ENCODE data around the gene TFF2. TPM values are rescaled to one million over a fixed set of nuclear protein-coding genes. Genes with fewer than 3 reads are reported as not detected.

Gene TFF2
- polyA plus RNA-seq, 1 donor (not counting 4 experiments of a cell fraction or from before 2014, with no cell fraction given) = not detected

DNA sequence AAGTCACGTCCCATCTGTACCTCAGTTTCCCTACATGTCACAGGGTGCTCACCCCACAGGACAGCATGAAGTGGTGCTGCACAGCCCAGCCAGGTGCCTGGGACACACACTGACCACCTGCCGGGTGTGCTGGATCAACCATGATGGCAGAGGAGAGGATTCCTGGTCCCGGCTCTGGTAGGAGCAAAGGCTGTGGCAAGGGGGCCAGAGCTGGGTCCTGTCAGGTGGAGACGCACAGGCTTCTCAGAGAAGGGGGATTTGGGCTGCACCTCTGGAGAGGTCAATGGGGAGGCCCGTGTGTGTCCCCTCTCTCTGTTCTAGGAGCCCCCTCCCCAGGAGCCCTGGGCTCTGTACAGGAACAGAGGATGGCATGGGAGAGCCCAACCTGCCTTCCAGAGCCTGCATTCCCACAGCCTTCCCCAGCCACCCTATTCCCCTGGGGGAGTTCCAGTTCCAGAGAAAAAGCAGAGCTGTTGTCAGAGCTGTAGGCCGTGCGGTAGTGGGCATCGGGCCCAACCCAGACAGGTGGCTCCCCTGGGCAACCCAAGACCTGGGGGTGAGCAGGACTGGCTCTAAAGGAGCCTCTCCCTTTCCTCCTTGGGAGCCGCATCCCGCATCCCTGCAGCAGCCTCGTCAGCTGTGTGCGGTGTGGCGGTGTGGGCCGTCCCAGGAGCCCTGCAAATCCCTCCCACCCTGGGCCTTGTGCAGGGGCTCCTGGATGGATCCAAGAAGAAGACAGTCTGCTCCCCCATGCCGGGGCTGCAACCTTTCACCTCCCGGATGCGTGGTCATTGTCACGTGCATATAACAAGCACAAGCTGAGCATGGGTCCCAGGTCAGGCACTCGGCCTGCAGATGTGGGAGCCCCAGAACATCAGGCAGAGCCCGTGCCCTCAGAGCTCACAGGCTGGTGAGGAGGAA is 32.7 kb downstream of the TFF2 start:
- Histone ChIP-seq H3K79me2 (ENCODE audit: control insufficient read depth, insufficient read depth, low read length) (no peaks in the 10 kb centered on the region), H3K9me3 (ENCODE audit: control insufficient read depth, low read depth, low read length) (no peaks in the 10 kb centered on the region), H3K36me3 (ENCODE audit: control insufficient read depth in 2 of 2, extremely low read depth in 1 of 2, insufficient read depth in 2 of 2, low read length in 2 of 2) (no peaks in the 10 kb centered on the region), H2AFZ (ENCODE audit: control insufficient read depth, low read length) (no peak overlapping the region), H3K27me3 (ENCODE audit: control insufficient read depth, extremely low read depth, insufficient read depth, low read length) (peaks cover 12% of the 10 kb centered on the region), H3K4me2 (ENCODE audit: control insufficient read depth, extremely low read depth, insufficient read depth, low read depth, low read length) (no peak overlapping the region), H3K4me3 (ENCODE audit: control insufficient read depth in 2 of 3, extremely low read depth in 1 of 3, insufficient read depth in 2 of 3, low read depth in 1 of 3, low read length in 3 of 3) (no peak overlapping the region), H3K9ac (ENCODE audit: control insufficient read depth, extremely low read depth, insufficient read depth, low read length) (no peak overlapping the region), H3K27ac (ENCODE audit: control insufficient read depth, insufficient read depth, low read length) (no peak overlapping the region), H3K9me1 (ENCODE audit: control insufficient read depth, extremely low read depth, insufficient read depth, low read length) (no peaks in the 10 kb centered on the region), H3K4me1 (ENCODE audit: control insufficient read depth, extremely low read depth, insufficient read depth, low read length) (no peaks in the 10 kb centered on the region), H4K20me1 (ENCODE audit: control insufficient read depth, extremely low read depth, insufficient read depth, low read length) (no peaks in the 10 kb centered on the region)
- TF ChIP-seq EZH2 (IDR thresholded peaks at IDR 0.05; ENCODE audit: low read length) = no peak
- TF ChIP-seq, protein P1, sequence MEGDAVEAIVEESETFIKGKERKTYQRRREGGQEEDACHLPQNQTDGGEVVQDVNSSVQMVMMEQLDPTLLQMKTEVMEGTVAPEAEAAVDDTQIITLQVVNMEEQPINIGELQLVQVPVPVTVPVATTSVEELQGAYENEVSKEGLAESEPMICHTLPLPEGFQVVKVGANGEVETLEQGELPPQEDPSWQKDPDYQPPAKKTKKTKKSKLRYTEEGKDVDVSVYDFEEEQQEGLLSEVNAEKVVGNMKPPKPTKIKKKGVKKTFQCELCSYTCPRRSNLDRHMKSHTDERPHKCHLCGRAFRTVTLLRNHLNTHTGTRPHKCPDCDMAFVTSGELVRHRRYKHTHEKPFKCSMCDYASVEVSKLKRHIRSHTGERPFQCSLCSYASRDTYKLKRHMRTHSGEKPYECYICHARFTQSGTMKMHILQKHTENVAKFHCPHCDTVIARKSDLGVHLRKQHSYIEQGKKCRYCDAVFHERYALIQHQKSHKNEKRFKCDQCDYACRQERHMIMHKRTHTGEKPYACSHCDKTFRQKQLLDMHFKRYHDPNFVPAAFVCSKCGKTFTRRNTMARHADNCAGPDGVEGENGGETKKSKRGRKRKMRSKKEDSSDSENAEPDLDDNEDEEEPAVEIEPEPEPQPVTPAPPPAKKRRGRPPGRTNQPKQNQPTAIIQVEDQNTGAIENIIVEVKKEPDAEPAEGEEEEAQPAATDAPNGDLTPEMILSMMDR (optimal IDR thresholded peaks at IDR 0.05 in 1 of 3, IDR thresholded peaks at IDR 0.05 in 1 of 3, conservative IDR thresholded peaks at IDR 0.05 in 1 of 3; ENCODE audit: extremely low read depth in 1 of 3, insufficient read depth in 2 of 3, low read length in 3 of 3) = no peak
- DNase-seq (ENCODE audit: low read depth, low spot score) = no peak
- FAIRE-seq = no peak
- dilution Hi-C loops (cut with MboI; ENCODE audit: extremely low pct_ligation_motif_present, low sequenced_read_pairs) = no loop called here

DNA sequence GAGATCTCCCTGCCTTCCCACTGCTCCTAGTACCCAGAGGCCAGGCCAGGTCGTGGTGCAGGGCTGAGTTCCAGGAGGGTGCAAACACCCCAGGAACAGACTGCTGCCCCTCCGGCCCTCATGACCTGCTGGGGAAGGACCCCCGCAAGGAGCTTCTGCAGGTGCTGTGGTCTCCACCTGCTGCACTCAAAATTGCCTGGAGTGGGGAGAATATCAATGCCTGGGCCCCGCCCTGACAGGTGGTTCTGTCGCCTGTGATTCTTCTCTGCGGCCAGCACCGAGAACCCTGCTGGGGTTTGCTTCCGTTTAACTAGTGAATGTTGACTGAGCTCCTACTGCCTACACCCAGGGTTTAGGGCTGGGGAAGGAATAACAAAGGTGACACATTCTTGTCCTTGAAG is 33.5 kb downstream of the TFF2 start:
- H3K4me3 ChIP-seq (ENCODE audit: control insufficient read depth in 2 of 3, extremely low read depth in 1 of 3, insufficient read depth in 2 of 3, low read depth in 1 of 3, low read length in 3 of 3) = no peak overlapping the region
- no peak overlapping the region for H3K9ac ChIP-seq (ENCODE audit: control insufficient read depth, extremely low read depth, insufficient read depth, low read length)
- DNase-seq (ENCODE audit: low read depth, low spot score) (no peak), FAIRE-seq (no peak)
- no peaks in the 10 kb centered on the region for H3K79me2 ChIP-seq (ENCODE audit: control insufficient read depth, insufficient read depth, low read length)
- H3K9me3 ChIP-seq (ENCODE audit: control insufficient read depth, low read depth, low read length) = no peaks in the 10 kb centered on the region
- peaks cover 12% of the 10 kb centered on the region for H3K27me3 ChIP-seq (ENCODE audit: control insufficient read depth, extremely low read depth, insufficient read depth, low read length)
- H4K20me1 ChIP-seq (ENCODE audit: control insufficient read depth, extremely low read depth, insufficient read depth, low read length) = no peaks in the 10 kb centered on the region
- no peak overlapping the region for H3K4me2 ChIP-seq (ENCODE audit: control insufficient read depth, extremely low read depth, insufficient read depth, low read depth, low read length)
- no peaks in the 10 kb centered on the region for H3K9me1 ChIP-seq (ENCODE audit: control insufficient read depth, extremely low read depth, insufficient read depth, low read length)
- no peak overlapping the region for H3K27ac ChIP-seq (ENCODE audit: control insufficient read depth, insufficient read depth, low read length)
- H3K4me1 ChIP-seq (ENCODE audit: control insufficient read depth, extremely low read depth, insufficient read depth, low read length) = no peaks in the 10 kb centered on the region
- TF ChIP-seq, protein P1 (optimal IDR thresholded peaks at IDR 0.05 in 1 of 3, IDR thresholded peaks at IDR 0.05 in 1 of 3, conservative IDR thresholded peaks at IDR 0.05 in 1 of 3; ENCODE audit: extremely low read depth in 1 of 3, insufficient read depth in 2 of 3, low read length in 3 of 3) = no peak
- TF ChIP-seq EZH2 (IDR thresholded peaks at IDR 0.05; ENCODE audit: low read length) = no peak
- no peaks in the 10 kb centered on the region for H3K36me3 ChIP-seq (ENCODE audit: control insufficient read depth in 2 of 2, extremely low read depth in 1 of 2, insufficient read depth in 2 of 2, low read length in 2 of 2)
- dilution Hi-C loops (cut with MboI; ENCODE audit: extremely low pct_ligation_motif_present, low sequenced_read_pairs) = no loop called here
- no peak overlapping the region for H2AFZ ChIP-seq (ENCODE audit: control insufficient read depth, low read length)

Data from keratinocyte (primary cell).